Amygdala (tissue), 56 donors: ENCODE results near the gene MVD.

Source experiments
- DNase-seq, 56 donors: peaks; one replicate each; lab custom pipeline; 2025; lab: John Stamatoyannopoulos, UW

Gene MVD

DNA sequence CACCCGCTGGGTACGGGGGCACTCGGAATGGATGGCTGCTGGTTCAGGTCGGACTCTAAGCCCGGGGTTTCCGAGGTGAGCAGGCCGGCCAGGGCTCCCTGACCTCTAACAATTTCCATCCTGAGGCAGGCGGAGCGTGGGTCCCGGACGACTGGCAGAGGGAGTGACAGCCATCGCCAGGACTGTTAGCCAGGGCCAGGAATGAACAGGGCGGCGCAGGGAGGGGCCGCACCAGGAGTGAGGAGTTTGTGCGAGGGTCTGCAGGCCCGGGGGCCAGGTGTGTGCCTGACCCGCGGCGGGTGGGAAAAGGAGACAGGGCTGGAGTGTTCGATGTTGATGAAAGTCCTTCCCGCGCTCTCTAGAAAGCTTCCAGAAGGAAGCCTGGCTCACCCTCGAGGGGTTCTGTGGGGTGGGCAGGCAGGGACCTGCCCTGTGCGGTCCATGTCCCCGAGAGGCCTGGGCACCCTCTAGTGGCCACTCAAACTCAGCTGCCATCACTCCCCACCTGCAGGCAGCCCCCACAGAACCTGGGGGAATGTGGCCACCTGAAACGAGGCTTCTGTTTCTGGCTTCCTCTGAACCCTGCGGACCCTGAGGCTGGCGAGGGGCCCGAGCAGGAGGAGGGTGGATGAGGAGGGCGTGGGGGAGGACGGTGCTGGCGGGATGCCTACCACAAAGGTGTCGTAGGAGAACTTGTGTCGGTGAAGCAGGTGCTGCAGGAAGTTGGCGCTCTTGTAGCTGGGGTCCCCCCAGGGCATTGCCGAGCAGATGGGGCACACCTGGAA, 35.1 kb upstream of the MVD start:
- DNase-seq = no peak

DNA sequence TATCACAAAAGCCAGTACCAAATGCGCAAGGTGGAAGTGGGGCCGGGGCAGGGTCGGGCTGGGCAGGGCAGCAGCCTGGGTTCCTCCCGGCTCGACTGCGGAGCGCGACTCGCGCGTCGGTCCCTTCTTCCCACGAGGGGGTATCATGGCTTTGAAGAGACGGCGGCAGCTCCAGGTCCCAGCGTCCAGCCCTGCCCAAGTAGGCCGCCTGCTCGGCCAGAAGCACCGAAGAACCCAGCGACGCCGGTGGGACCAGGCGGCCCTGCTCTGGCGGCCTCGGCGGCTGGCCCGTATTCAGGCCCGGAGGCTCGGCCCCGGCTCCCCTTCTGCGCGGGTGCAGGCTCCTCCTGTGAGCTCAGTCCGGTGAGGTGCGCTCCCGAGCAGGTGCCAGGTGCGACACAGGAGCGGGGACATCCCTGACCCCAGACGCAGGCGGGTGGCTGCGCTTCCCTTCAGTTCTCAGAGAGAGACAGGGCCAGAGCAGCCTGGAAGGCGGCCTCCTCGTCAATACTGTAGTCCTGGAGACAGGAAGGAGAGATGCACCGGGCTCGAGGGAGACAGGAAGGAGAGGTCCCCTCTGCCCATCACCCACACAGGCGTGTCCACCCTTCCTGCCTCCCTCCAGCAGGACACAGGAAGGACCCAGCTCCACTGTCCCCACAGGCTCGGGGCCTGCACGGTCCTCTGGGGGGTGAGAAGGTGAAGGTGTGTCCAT, 34.4 kb upstream of the MVD start:
- DNase-seq = no peak

DNA sequence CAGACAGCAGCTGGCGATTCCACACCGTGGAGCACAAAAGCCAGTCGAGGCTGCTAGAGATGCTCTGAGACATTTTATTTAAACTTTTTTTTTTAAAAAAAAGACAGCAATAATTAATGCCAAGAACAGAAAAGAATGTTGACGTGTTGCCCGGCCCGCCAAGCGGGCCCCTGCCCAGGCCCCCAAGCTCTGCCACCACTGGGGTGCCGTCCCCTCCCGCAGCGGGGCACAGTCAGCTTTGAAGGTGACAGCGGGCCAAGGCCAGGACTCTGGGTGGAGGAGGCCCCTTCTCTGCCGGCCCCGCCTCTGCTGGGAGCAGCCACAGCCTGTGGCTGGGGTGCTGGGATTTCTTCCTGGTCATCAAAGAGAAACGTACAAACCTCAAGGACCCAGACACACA, 33.5 kb upstream of the MVD start:
- DNase-seq = no peak

DNA sequence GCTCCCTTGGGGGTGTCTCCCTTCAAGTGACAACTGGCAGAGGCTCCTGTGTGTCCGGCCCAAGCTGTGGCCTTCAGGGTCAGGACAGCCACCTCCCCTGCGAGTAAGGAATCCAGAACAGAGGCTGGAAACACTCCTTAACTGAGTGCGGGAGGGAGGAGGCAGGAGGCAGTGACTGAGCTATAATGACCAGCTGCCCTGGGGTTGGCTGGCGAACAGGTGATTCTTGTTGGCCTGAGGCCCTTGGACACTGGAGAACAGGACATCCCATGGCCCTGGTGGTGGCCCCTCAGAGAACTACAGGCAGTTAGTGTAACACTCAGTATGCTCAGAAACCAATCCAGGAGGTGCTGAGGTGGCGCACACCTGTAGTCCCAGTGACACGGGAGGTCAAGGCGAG, 32.9 kb upstream of the MVD start:
- no peak for DNase-seq

DNA sequence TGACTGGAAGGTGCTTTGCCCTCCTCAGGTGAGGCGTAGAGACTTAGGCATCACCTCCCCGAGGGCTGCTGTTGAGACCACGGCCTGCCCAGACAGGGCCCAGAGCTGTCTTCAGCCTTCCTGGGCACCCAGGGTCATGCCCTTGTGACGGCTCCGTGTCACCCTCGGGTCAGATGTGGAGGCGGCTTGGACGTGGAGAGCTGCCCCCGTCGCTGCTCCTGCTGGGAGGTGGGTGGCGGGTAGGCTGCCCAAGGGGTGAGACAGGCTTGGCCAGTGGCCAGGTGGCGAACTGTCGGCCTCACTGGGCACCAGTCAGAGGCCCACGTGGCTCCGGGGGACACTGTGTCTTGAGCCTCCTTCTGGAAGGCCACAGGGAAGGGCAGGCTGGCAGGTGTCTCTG, 32.3 kb upstream of the MVD start:
- no peak for DNase-seq

DNA sequence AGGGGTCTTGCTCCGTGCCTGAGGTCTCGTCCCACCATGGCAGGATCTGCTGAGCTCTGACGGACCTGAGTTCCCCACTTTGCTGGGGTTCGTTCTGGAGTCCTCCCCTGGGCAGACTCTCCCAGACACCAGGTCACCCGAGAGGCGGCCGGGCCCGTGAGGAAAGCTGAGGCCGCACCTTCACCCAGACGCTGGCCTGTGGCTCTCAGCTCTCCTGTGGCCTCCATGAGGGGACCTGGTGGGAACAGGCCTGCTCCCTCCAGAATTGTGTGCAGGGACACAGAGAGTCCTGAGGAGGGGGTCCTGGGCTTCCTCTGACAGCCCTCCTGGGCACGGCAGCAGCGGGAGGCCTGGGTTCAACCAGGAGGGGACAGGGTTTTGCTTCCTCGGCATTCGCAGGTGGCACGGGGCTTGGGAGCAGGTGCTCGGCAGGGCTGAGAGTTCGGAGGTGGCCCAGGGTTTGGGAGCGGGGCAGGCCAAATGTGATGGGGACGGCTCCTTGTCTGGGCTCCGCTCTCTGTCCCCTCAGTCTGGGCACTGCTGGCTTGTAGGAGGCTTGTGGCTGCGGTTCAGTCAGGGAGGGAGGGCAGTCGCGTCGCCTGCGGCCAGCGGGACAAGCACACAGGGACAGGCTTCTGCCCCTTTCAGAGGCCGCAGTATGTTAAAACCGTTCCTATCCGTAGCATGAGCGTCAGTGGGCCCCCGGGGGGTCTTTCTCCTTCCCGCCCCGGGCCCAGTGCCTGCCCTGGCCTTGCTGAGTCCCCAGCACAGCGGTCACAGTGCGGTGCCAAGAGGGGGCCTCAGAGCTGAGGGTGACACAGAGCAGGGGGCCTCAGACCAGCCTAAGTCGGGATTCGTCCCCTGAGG, 31.6 kb upstream of the MVD start:
- no peak for DNase-seq

DNA sequence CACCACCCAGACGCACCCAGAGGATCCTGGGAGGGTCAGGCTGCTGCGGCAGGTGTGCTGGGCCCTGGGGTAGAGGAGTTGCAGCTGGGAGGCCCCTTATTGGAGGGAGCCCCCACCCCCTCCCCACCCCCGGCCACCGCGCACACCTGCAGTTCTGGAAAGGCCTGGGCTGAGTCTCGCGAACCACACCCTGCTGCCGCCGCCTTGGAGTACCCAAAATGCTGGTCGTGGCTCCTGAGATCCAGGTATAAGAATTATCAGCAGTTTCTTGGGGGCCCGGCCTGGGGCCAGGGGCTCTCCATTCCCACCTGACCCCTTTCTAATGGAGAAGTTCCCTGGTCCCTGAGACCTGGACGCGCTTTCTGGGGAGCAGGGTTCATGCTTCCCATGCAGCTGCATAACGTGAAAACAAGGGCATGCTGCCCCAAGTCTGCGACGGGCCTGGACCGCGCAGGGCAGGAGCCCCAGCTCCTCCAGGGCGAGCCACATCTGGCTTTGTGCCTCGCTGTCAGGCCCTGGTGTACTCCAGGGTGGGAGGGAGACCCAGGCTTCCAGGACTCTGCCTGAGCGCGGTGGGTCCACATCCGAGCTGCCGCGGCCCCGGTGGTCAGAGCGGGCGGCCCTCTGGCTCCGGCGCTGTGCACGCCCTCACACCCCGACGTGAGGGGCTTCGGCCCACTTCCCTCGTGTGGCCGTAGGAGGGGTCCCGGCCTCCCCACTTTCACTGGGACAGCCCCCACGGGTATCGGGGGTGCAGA, 30.7 kb upstream of the MVD start:
- DNase-seq = no peak

DNA sequence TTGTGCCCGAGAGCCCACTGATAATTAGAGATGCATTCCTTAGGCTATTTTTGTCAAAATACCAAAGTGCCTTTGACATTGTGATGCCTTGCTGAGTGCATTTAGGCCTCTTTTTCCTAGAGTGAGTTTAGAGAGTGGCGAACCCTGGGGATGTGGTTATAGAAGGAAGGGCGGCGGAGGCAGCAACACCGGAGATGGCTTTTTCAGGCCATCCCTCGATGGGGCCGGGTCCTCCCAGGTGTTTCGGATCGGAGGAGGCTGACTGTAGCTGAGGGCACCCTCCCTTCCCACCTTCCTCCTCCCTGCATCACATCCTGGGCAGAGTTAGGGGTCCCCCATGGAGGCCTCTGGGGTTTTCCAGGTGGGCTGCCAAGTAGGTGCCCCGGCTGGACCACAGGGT, 30.0 kb upstream of the MVD start:
- DNase-seq = no peak

DNA sequence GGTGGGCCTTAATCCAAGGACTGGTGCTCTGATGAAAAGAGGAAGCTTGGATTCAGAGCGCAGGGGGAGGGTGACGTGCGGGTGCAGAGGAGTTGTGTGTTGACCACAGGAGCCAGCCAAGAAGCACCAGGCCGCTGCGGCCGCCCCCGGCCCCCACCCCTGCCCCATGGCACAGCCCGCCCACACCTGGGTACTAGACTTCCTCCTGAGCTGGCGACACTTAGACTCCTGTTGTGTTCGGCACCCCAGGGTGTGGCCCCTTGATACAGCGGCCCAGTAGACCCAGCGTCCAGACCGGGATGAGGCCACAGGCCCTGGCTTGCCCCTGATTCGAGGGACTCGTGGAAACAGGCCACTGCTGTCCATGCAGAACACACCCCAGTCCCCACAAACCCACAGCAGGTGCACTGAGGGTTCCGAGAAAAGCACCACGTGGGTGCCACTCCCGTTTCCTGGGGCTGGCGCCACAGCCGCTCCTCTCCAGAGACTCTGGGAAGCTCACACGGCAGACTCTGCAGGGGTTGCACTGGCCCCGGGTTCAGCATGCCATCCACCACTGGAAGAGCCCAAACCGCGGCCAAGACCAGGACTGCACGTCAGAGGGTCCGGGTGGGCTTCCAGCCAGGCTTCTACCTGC, 29.2 kb upstream of the MVD start:
- DNase-seq = peak in 13 of 56 donors; percentile 12 to 72 (median 30)

DNA sequence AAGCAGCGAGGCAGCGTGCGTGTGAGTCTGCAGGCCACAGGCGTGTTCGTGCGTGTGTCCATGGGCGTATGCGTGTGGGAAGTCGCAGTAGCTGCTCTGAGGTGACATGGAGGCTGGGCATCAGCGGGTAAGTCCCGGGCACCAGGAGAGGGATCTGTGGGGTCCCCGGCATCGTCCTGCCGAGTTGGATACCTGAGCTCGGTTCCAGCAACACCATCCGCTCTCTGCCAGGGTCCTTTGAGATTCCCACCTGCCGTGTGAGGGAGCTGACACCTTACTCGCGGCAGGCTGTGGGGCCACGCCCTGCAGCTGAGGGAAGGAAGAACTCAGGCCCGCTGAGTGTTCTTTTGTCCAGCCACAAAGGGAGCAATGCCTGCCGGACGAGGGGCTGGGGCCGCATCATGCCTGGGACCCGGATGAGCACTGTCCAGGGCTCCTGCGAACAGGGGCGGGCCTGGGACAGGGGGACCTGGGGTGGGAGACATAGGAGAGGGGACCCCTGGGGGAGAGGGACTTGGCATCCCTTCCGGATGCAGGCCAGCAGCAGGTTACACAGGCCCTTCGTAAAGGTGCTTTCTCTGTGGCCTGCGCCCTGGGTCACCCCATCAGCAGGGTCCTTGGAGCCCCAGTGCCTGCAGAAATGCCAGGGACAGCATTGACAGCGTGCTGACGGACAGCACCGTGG, 28.4 kb upstream of the MVD start:
- DNase-seq = no peak

DNA sequence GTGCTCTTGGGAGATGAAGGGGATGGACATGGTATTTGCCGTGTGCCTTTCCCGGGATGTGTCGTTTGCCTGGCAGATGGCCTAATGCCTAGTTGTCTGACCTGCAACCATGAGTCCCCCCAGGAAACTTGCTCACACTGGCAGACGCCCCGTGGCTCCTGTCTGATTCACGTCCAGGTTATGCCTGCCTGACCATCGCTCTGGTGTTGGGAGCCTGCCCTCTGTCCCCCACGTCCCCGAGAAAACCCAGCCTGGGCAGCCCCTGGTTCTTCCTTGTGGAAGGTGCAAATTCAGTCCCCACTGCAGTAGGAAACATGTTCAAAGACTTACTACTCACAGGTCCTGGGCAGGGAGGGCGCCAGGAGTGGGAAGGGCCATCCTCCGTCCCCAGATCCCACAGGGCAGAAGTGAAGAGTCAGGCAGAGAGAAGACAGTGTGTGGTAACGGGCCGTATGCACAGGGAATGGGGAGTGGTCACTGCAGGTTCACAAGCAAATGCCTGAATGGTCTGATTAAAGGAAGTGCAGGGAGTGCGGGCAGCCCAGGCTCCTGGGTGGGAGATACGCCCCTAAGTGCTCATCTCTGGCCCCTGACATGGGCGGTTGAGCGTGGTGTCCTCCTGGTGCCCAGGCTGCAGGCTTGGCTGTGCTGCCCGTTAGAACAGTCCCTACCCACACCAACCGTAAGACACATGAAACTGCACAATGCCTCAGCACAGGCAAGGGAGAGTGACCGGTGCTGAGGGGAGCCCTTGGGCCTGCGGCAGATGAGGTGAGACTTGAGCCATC, 27.6 kb upstream of the MVD start:
- no peak for DNase-seq

DNA sequence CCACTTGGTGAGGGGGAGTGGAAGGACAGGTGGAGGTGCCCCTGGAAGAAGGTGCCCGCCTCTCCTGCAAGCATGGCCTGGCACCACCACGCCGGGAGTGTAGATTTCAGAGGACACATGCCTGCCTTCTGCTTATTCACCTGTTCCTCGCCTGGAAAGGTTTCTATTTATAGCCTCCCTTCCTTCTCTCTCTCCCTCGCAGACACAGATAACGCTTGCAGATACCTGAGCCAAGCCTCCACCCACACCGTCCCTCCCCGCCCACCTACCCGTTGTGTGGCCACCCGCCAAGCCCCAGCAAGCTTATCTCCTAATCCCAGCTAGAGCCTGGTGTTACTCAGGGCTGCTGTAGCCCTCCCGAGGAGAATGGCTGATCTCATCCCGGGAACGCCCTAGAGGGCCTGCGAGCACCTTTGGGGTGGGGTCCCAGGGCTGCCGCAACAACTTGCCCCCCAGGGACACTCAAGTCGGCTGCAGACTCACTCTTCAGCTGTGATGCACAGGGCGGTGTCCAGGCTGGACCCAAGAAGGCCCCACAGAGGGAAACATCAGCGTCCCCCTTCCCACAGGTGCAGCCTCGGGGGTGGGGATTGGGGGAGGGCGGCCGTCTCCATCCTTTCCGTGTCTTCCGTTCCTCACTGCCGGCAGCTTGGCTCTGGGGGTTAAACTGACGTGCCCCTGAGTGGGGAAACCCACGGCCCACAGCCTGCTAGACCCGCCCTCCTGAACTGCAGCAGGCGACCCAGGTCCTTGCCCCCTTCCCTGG, 25.3 kb upstream of the MVD start:
- DNase-seq = peak in 5 of 56 donors; percentile 3 to 36 (median 11)

DNA sequence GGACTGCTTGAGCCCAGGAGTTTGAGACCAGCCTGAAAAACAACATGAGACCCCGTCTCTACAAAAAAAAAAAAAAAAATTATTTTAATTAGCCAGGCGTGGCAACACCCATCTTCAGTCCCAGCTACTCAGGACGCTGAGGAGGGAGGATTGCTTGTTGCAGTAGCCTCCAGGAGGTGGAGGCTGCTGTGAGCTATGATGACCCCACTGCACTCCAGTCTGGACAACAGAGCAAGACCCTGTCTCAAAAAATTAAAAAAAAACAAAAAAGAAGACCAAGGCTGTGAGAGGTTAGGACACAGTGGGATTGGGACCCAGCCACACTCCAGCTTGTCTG, 24.8 kb upstream of the MVD start:
- DNase-seq = no peak

DNA sequence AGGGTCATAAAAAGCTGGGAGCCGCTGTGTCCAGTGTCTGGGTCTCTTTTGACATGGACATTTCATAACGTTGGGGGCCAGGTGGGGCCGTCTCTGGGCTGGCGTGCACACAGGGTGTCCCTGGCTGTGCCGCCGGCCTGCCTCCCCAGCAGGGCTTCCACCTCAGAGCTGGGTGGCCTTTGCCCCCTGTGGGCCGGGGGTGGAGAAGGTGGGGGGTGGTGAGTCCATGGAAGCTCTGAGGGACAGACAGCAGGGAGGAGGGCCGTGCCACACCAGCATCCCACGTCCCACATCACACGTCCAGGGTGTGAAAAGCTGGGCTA, 24.3 kb upstream of the MVD start:
- DNase-seq = no peak

DNA sequence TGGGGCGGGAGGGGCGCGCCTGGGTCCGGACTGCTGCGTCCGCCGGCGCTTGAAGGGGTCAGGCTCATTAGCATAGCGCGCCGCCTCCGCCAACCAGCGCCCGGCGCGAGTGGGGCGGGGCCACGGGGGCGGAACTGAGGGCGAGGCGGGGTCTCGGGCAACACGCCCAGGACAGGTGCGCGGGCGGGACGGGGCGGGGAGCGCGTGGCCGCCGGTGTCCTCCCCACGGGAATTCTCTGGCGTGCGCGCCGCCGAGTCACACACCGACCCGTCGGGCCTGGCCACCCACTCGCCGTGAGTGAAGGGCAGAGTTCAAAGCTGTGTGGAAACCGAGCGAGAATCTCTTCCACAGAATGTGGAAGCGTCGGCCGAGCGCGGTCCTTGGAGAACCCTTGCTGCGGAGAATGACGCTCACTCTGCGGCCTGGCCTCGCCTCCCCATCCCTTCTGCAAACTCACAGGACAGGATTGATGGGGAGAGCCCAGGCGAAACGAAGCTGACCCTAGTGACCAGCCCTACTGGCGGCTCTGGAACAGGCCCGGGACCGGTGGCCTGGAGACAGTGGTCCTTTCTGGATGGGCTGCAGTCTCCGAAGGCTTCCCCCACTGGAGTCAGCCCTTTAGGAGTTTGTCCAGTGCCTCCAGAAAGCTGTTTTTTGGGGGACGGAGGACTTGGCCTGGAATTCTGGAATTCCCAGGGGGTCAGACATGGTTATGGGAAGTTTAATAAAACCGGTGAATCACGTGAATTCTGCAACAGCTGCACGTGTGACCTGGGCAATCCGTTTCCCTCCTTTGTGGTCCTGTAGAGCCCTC, 23.8 kb upstream of the MVD start, which contains the start of gene SNAI3:
TSS of gene SNAI3 (minus strand) at position 69 of the 815 bp plus-strand sequence. CDS start 101 bp downstream, outside the sequence.
- peak in 33 of 56 donors; percentile 5 to 74 (median 32) for DNase-seq

DNA sequence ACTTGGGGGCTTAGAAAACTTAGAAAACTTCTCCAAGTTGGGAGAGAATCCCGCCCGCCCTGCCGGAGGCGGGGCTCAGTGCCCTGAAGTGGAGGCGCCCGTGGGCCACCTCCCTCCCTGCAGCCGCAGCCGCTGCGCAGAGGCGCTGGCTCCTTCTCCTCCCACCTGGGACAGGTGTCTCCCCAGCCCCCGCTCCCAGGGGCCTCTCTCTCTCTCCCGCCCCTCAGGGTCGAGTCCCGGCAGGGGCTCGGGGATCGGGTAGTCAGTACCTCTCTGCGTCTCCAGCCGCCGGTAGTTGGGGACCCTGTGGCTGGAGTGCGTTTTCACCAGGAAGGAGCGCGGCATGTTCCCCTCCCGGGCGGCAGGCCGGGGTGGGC, 23.2 kb upstream of the MVD start:
- peak in 1 of 56 donors; percentile 30 for DNase-seq
